ENCODE measurements around the gene PRELID2.

Gene PRELID2

DNA sequence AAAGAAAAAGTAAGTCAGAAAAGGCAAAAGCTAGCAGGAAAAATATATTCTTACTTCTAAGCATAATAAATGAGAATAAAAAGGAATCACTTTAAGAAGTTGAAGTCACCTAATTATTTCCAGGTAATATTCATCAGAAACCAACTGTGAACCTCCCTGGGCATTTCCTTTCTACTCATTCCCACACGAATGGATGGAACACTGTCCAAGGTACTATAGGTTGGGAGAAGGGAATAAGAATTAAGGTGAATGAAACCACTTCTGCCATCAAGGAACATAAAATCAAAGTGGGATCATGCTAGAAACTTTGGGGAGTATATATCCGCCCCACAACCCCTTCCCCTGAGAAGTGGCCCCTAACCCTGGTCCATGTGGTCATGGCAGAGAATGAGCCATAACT is 41.6 kb downstream of the PRELID2 start:
- no peak for DNase-seq

DNA sequence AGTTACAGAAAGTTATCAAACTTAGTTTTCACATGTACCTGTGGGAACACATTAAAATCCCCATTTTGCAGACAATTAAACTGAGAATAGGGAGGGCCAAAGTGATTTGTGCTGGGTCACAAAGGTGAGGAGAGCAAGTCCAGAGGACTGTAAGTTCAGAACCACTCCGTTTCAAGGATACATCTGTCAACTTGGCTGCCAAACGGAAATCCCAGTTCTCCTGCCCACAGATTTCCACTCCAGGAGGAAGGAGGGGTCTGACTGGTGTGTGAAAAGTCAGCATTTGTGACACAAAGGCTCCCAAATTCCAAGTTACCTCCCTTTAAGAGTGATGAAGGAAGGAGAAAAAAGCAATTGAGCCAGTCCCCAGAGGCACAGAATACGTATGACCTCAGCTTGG is 42.3 kb downstream of the PRELID2 start:
- DNase-seq: no peak

DNA sequence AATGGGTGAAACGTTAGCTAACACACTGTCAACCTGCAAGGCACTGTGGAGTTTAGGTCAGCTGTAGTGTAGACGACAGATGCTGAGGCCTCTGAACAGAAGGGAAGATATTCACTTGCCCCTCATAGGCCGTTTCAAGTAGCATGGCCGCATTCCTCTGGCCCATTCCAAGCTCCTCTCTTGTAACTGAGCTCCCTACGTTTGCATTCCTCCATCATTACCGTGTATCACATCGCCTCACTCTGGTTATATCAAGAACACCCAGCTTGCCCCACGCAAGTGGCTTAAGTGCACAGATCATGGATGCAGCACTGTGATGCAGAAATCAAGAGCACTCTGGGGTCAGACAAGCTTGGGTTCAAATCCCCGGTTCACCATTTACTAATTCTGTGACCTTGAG is 43.3 kb downstream of the PRELID2 start:
- no peak for DNase-seq

DNA sequence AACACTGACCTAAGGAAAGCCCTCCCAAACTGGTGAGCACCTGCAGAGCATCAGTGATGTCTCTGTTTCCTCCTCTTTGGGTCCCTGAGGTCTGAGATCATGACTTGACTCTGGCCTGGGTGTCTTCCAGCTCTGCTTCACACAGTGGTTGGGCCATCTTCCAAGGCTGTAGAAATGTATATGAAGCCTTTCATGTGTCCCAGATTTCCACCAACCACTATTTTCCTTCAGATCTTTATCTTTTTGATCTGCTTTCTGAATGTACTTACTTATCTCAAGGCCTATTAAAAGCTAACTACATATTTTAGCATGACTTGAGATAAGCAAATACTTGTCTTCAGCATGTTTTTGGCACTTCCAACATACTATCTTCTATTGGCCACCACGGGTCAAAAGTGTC is 47.1 kb downstream of the PRELID2 start:
- no peak for DNase-seq

DNA sequence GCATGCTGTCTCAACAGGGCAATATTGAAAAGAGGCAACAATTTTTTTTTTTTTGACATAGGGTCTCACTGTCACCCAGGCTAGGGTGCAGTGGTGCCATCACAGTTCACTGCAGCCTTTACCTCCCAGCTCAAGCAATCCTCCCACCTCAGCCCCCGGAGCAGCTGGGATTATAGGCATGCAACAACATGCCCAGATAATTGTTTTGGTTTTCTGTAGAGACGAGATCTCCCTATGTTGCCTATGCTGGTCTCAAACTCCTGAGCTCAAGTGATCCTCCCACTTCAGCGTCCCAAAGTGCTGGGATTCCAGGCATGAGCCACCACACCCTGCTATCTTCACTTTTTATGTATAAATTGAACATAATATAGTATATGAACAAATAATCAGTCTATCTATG is 47.6 kb downstream of the PRELID2 start:
- DNase-seq: no peak

DNA sequence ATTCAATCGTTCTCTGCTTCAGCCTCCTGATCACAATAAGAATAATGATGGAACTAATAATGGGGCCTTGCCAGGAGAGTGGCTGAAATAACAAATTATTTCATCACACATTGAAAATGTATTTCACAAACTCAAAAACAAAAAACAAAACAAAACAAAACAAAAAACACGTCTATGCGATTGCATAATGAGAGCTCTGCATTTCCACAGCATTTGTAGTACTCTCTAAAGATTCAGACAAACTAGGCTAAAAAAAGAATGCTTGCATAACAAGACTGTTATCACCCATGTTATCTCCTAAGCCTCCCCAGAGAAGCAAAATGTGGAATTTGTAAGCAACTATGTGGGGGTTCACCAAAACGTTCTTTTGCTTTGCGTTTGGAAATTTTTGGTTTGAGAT is 48.1 kb downstream of the PRELID2 start:
- DNase-seq: no peak

DNA sequence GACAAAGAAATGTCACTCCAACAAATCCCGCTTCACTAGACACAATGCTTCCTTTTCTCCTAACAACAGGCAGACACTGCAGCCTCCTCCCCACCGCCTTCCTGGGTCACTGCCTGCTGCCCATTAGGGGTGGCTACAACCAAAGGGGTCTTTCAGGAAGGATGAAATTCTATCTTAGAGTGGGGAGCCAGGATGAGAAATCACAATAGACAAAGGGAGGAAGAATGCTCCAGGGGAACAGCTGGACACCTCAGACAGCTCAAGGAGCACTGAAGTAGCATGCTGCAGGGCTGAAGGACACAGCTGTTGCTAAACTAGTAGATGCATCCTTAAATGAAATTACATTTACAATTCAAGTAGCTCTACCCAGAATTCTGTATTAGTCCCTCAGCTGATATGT is 54.2 kb downstream of the PRELID2 start:
- DNase-seq: no peak

DNA sequence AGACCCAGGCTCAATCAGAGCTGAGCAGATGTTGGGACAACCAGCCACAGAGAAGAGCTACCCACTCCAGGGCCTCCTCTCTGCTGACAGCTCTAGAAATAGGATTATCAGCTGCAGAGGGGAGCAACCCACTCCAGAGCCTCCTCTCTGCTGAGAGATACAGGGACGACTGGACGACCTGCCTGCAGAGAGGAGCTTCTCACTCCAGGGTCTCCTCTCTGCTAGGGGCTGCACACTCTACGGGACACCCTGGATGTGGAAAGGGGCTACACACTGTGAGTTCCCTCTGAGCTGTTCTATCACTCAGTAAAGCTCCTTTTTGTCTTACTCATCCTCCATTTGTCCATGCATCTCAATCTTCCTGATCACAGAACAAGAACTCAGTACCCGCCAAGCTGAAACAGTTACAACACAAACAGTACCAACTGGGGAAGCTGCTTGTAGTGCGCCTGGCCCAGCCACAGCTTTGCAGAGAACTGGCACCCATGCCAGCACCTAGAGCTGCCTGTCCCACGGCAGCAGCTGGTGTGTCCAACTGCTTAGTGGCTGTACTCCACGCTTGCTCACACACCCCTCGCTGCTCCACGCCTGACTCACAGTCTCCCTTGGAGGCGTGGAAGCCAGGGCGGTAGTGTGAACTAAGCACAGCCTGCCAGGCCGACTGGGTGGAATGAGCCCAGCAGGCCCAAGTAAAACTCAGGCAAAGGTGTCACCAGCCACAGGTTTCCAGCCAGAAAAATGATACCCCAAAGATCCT is 56.8 kb downstream of the PRELID2 start:
- DNase-seq: no peak

DNA sequence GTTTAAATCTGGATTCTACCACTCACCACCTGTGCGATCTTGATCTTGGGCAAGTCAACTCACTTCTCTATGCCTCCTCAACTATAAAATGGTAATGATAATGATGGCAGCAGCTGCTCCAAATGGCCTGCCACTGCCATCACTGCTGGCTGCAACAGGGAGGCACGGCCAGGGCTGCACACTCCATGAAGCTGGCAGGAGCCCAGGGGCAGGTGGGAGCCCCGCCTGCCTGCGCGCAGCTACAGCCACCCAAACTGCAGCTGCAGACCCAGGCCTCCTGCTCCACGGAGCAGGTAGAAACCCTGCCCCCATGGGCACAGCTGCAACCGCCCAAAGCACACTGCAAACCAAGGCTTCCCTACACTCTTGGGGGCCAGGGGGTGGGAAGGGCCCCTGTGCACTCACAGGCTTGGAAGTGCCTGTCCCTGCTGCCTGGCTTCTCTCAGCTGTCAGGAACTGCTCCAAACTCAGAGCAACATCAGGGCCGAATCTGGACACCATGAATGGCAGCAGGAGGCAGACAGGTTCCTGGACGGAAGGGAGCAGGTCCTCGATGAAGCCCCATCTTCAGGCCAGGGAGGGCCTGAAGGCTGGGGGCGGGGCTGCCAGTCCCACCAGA is 57.6 kb downstream of the PRELID2 start:
- DNase-seq: no peak

DNA sequence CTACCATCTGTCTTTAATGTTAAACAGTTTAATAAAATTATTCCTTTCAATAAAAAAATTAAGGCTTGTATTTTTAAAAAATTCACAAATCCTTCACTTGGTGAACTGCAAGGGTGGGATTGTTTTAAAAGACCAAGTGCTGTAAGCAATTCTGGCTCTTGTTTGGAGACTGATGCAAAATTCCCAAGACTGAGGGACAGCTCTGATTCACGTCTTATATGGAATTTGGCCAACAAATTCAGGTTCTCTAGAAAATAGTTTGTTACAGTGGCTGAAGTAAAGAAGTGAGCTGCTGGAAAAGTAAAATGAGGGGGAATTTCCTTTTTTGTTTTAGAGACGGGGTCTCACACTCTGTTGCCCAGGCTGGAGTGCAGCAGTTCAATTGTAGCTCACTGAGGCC is 58.3 kb downstream of the PRELID2 start:
- DNase-seq: no peak

DNA sequence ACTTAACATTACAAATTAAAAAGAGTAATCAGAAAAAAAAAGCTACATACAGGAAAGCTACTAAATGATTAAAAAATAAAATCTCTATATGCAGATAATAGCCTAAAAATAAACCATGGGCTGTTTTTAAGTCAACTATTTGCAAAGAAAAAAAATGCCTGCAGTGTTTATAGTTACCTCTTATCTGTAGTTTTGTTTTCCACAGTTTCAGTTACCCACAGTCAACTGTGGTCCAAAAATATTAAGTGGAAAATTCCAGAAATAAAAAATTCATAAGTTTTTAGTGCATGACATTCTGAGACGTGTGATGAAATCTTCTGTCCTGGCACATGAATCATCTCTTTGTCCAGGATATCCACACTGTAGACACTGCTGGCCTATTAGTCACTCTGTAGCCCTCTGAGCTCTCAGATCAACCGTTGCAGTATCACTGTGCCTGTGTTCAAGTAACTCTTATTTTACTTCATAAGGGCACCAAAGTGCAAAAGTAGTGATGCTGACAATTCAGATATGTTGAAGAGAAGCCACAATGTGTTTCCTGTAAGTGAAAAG is 59.2 kb downstream of the PRELID2 start:
- DNase-seq: no peak

DNA sequence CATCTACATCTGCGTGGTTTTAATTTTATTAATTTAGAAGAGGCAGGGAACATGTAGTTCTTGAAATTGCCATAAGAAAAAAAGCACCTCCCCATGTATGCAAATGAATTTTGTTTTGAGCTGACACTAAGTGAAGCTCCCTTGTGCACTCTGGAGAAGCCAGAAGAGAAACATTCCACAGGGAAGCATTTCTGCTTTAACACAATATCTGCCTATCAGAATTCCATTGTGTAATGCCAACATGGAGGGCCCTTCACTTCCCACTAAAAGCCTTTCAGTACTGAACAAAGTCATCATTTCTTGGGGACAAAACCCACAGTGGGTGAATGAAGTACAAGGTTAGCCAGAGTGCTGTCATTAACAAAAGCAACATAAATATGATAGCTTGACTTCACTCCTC is 59.7 kb downstream of the PRELID2 start:
- no peak for DNase-seq

DNA sequence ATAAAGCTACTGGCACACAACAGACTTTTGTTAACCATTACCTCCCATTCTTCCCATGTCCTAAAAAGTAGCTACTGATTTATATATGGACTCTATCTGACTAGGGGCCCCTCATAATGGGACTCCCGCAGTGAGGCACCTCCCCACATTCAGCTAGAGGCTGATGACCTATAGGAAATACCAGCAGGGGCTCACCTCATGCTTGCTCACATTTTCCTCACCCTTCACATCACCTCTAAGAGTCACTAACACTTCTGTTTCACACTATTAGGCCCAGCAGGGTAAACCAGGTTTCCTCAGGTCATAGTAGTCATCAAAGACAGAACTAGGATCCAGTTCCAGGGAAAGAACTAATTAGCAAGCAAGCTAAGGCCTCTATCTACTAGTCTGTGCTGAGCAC is 60.7 kb downstream of the PRELID2 start:
- no peak for DNase-seq

DNA sequence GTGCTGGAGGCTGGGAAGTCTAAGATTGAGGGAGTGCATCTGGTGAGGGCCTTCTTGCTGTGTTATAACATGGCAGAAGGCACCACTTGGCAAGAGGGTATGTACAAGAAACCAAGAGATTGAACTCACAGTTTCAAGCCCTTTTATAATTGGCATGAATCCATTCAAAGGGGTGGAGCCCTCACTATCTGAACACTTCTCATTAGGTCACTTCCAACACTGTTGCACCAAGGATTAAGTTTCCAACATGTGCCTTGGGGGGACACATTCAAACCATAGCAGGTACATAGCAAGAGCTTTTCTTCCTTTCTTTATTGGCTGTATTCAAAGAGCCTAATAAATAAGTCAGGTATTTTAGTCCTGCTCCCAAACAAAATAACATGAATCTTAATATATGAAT is 62.7 kb downstream of the PRELID2 start:
- DNase-seq: no peak

DNA sequence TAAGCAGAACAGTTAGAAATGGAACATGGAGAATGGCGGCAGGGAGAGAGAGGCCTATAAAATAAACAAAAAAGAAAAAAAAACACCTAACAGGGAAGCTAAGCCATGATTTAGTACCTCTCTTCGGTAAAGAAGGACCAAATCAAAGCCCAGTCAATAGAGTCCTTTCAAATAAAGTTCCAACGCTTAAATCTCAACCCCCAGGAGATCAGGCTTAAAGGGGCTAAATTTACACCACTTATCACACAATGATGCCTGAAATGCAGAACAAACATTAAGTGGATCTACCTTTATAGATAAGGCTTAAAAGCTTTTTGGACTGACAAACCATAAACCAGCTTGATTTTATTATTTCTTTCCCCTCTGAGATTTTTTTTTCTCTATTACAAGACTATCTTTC is 66.3 kb downstream of the PRELID2 start:
- no peak for DNase-seq

DNA sequence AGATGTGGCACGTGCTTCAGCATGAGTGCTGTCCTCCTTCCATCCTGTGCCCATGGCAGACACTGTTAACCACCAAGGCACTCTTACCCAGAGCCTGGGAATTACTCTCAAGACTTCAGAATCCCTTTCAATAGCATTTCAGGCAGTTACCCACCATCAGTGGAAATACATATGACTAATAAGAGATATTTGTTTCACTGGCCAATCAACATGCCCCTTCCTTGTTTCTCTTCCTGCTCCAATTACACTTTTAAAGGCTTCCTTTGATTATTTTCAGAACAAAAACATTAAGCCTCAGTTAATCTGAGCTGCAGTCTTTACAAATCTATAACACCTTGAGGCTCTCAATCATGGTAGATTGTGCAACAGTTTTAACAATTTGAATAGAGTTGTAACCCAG is 70.8 kb downstream of the PRELID2 start:
- DNase-seq: no peak

DNA sequence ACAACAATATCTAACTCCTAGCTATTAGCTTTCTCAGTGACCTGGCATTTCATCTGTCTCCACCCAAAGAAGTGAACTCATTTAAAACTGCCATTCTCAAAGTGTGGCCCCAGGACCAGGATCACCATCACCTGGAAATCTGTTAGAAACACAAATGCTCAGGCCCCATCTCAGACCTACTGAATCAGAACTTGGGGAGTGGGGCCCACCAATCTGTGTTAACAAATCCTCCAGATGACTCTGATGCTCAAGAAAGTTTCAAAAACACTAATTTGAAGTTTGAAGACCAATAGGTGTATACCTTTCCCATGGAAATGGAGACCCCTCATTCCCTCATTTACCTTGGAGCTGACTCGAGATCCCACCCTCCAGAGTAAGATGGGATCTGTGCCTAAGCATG is 72.3 kb downstream of the PRELID2 start:
- no peak for DNase-seq

DNA sequence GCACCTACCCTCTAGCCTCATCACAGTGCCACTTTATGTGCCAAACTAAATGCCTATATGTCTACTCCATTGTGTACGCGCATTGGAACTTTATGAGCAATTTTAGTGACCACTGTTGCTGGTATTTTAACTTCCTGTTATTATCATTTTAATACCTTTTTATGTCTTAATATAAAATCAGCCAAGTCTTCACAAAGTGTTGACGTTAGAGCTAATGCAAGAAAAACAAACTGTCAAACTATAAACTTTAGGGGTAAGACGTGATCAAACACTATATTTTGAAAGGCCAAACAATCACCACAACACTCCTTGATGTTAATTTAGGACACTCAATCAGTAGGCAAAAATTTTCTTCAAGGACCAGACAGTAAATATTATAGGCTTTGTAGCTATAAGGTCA is 73.9 kb downstream of the PRELID2 start:
- DNase-seq: no peak

DNA sequence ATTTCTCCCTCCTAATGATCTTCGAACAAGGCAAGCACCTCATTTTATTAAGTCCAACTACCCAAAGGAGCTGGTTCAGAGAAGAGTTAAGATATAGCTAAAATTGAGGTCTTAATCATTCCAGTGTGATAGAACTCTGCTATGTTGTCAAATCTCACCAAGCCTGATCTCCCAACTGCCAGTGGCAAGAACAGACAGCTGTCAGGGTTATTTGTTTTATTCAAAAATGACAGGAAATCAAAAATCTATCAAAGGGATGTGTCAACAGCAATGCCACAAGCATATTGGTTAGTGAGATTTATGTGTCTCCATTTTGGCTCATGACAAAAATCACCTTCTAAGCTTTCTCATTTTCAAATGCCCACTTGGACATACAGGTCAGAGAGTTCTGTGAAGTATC is 74.5 kb downstream of the PRELID2 start:
- no peak for DNase-seq

DNA sequence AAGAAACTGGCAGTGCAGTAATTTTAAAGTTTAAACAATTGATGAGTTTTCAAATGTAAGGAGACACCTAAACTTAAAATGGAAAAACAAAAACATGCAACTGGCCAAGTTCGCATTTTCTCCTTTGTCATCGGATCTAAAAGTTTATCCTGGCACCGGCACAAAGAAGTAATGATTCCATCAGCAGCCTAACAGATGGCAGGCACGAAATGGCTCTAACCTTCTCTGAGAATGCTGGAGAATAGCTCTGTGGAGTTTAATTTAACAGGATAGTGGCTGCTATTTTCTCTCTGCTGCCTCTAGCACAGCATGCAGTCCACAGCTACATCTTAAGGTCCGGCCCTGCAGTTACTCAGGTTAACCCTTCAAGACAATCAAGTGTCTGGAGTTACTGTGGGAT is 82.2 kb downstream of the PRELID2 start:
- DNase-seq: no peak

DNA sequence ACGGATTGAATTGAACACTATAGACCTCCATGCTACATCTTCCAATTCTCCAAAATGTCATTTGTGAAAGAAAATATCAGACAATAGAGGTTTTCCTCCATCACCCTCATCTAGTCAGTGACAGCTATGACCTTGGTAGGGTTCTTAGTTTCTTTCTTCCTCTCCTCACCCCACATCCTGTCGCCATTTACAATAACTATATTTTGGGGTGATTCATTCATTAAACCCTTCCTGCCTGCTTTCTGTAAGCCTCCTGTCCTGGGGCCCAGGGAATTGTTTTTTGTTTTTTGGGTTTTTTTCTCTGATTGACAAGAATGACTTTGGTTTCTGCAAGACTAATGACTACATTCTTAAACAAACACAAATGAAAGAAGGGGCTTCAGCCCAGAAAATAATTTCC is 82.6 kb downstream of the PRELID2 start:
- DNase-seq: no peak

DNA sequence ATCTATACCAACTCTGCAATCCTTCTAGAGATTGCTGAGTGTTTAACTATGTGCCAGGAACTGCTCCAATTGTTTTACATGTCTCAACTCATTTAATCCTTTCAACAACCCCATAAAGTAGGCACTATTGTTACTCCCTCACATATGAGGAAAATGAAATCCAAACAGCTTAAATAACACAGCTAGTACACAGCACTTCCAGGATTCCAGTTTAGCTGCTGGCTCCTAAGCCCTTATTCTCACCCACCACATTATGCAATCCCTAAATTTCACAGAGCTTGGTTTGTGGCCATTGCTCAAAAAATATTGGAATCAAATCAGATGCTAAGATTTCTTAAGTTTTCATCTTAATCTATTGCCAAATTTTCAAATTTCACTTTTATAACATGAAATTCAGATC is 84.9 kb downstream of the PRELID2 start:
- DNase-seq: no peak

DNA sequence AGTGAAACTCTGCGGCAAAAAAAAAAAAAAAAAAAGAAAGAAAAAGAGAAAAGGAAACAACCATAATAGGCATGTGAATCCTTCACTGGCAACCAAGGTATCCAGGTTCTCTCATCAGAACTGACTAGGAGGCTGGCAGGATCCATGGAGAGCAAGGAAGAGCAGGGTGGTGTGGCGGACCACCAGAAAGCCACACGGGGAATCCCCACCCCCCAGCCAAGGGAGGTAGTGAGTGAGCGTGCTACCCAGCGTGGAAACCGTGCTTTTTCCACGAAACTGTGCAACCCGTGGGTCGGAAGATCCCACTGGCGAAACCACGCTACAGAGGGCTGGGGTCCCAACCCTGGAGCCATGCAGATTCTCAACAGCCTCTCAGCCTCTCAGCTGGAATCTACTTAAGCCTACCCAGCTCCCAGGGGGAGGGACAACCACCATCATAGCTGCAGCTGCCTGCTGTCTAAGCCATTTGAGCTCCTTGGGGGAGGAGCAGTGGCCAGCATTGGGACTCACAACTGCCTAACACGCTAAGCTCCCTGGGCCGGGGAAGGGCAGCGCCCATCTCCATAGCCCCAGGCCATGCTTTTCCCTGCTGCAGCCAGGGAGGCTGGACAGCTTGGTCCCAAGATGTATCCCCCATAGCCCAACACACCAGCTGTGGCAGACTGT is 91.6 kb downstream of the PRELID2 start:
- no peak for DNase-seq

DNA sequence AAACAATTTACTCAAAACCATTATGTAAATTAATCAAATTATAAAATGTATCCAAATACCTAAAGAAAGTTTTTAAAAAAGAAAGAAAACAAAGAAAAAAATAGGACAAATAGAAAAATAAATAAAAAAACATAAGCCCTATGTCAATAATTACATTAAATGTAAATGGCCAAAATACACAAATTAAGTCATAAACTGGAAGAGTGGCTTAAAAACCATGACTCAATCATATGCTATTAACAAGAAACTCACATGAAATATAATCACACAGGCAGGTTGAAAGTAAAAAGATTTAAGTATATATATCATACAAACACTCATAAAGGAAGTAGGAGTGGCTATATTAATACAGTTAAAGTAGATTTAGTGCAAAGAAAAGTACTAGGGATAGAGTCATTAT is 95.3 kb downstream of the PRELID2 start:
- DNase-seq: no peak
